Trophoblast cell (in vitro differentiated cells and primary cell): Measurements from ENCODE around the gene ENTREP3.
A peak's percentile ranks its signal among the peaks of the same experiment; 100 is the strongest.

Experiments used
- DNase-seq, 2 donors: peaks; one replicate each; pipeline ENCODE4 v3.0.0-alpha.2; 2016
- H2AFZ ChIP-seq: 2 replicates; pipeline ENCODE4 v1.6.1; 2013; ENCODE audit warnings: low read length, moderate library complexity, mild to moderate bottlenecking; ENCODE audit not compliant: insufficient read depth, poor library complexity
- H2AK5ac ChIP-seq: 2 replicates; pipeline ENCODE4 v1.6.1; 2013; ENCODE audit warnings: mild to moderate bottlenecking, low read length
- H2BK120ac ChIP-seq: 2 replicates; pipeline ENCODE4 v1.6.1; 2013; ENCODE audit warnings: low read length, mild to moderate bottlenecking, moderate library complexity; ENCODE audit not compliant: insufficient read depth, poor library complexity
- H2BK12ac ChIP-seq: 2 replicates; pipeline ENCODE4 v1.6.1; 2013; ENCODE audit warnings: mild to moderate bottlenecking, low read length, moderate library complexity
- H2BK5ac ChIP-seq: 2 replicates; pipeline ENCODE4 v1.6.1; 2013; ENCODE audit warnings: low read length, low read depth, moderate library complexity, mild to moderate bottlenecking; ENCODE audit not compliant: poor library complexity
- H3K14ac ChIP-seq: 2 replicates; pipeline ENCODE4 v1.6.1; 2013; ENCODE audit warnings: mild to moderate bottlenecking, low read length
- H3K18ac ChIP-seq: 2 replicates; pipeline ENCODE4 v1.6.1; 2013; ENCODE audit warnings: mild to moderate bottlenecking, low read length
- H3K23ac ChIP-seq: 2 replicates; pipeline ENCODE4 v1.6.1; 2013; ENCODE audit warnings: low read length
- H3K27ac ChIP-seq: 2 replicates; pipeline ENCODE4 v1.5.1; 2013; ENCODE audit warnings: low read depth, mild to moderate bottlenecking, inconsistent platforms, low read length, moderate library complexity
- H3K27me3 ChIP-seq: 2 replicates; pipeline ENCODE4 v1.6.1; 2013; ENCODE audit warnings: inconsistent platforms, mild to moderate bottlenecking, low read length, moderate library complexity; ENCODE audit not compliant: insufficient read depth
- H3K36me3 ChIP-seq, 2 experiments: 1 replicate in 1 of 2; 2 replicates in 1 of 2; pipeline ENCODE4 v1.6.1; 2013; ENCODE audit warnings: low read length in 2 of 2, mild to moderate bottlenecking in 2 of 2, moderate library complexity in 1 of 2; ENCODE audit not compliant: insufficient read depth in 2 of 2, control insufficient read depth in 1 of 2
- H3K4ac ChIP-seq: 2 replicates; pipeline ENCODE4 v1.6.1; 2013; ENCODE audit warnings: low read depth, mild to moderate bottlenecking, low read length, moderate library complexity
- H3K4me1 ChIP-seq, 2 experiments: 1 replicate in 1 of 2; 2 replicates in 1 of 2; pipeline ENCODE4 v1.6.1; 2013; ENCODE audit warnings: low read length in 2 of 2, mild to moderate bottlenecking in 2 of 2, moderate library complexity in 1 of 2; ENCODE audit not compliant: insufficient read depth in 2 of 2, control insufficient read depth in 1 of 2
- H3K4me2 ChIP-seq: 2 replicates; pipeline ENCODE4 v1.6.1; 2013; ENCODE audit warnings: inconsistent platforms, mild to moderate bottlenecking, low read length, moderate library complexity
- H3K4me3 ChIP-seq: 2 replicates; pipeline ENCODE4 v1.5.1; 2013; ENCODE audit warnings: mild to moderate bottlenecking, low read depth, low read length, inconsistent platforms
- H3K79me1 ChIP-seq: one replicate; pipeline ENCODE4 v1.6.1; 2013; ENCODE audit warnings: low read length
- H3K79me2 ChIP-seq: 2 replicates; pipeline ENCODE4 v1.6.1; 2013; ENCODE audit warnings: low read length, mild to moderate bottlenecking; ENCODE audit not compliant: control insufficient read depth, insufficient read depth, poor library complexity
- H3K9ac ChIP-seq: 2 replicates; pipeline ENCODE4 v1.6.1; 2013; ENCODE audit warnings: mild to moderate bottlenecking, low read length
- H3K9me3 ChIP-seq: 2 replicates; pipeline ENCODE4 v1.6.1; 2013; ENCODE audit warnings: low read depth, mild to moderate bottlenecking, control low read depth, inconsistent platforms, low read length; ENCODE audit not compliant: insufficient read depth
- H4K12ac ChIP-seq: 2 replicates; pipeline ENCODE4 v1.6.1; 2013; ENCODE audit warnings: low read depth, mild to moderate bottlenecking, low read length, moderate library complexity
- H4K8ac ChIP-seq: 2 replicates; pipeline ENCODE4 v1.6.1; 2013; ENCODE audit warnings: low read depth, mild to moderate bottlenecking, low read length, moderate library complexity
- H4K91ac ChIP-seq: one replicate; pipeline ENCODE4 v1.6.1; 2013; ENCODE audit warnings: low read depth, mild to moderate bottlenecking, low read length, moderate library complexity
- WGBS: extraction: QIAGEN DNeasy Blood & Tissue Kit; methylation state at CpG from one replicate; pipeline ENCODE4 v1.1.7; 2013; ENCODE audit warnings: missing lambda C conversion rate; ENCODE audit not compliant: insufficient read length, insufficient coverage; ENCODE audit errors: extremely low coverage; 5-methylcytosine and 5-hydroxymethylcytosine counted together

Gene ENTREP3

DNA sequence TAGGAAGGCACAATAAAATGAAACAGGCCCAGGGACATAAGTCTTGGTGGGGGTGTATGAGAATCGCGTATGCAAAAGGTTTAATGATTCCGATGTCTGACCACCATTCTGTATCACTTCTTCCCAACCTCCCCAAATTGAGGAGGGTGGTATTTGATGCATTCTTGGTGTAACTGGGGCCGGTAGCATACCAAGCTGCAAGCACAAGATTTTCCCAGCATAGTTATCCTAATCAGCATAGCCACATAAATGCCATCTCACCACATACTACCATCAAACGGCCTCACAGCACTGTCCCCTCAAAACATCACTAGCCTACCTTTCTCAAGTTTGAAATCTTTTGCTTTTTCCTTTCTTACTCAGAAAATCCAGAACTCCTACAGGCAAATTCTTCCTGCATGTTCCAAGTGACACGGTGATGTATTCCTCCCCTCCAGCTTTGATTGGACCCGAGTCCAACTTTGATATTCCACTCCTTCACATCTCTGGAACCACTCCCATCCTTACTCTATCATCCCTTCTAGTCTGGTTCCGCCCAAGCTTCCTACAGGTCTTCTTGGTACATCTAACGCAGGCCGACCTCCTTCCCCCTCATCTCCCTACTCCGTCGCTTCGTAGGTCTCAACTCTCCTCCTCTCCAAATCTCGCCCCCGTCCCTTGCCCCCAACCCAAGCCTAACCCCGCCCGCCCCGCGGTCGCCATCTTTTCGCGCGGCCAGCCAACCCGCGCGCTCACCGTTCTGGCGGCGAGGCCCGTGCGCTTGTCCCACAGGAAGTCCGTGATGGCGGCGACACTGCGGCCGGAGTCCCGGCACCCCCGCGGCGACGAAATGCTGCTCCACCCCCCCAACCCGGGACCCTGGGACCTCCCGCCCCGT lies 17.4 kb upstream of the ENTREP3 start:
- no CpG with 5 or more reads among the region's 44 CpGs for WGBS
- peaks cover 10% of the 10 kb centered on the region for H3K79me2 ChIP-seq
- peaks cover 24 to 31% of the 10 kb centered on the region in 2 experiments for H3K36me3 ChIP-seq
- peak overlapping the region; percentile 89 for H3K4me3 ChIP-seq
- no peaks in the 10 kb centered on the region for H3K9me3 ChIP-seq
- H3K9ac ChIP-seq: peak overlapping the region; percentile 93
- H4K91ac ChIP-seq: peak overlapping the region; percentile 79
- peak overlapping the region; percentile 70 for H2BK5ac ChIP-seq
- H3K27me3 ChIP-seq: no peaks in the 10 kb centered on the region
- no peak overlapping the region for H2AK5ac ChIP-seq
- peak overlapping the region; percentile 89 for H3K27ac ChIP-seq
- H4K8ac ChIP-seq: peak overlapping the region; percentile 83
- peak overlapping the region; percentile 59 for H4K12ac ChIP-seq
- H3K23ac ChIP-seq: peak overlapping the region; percentile 52
- peak overlapping the region; percentile 53 for H2AFZ ChIP-seq
- no peak overlapping the region for H2BK12ac ChIP-seq
- peak; percentile 38 to 68 for DNase-seq
- H3K18ac ChIP-seq: peak overlapping the region; percentile 70
- H3K4ac ChIP-seq: peak overlapping the region; percentile 89
- peaks cover 13% of the 10 kb centered on the region for H3K79me1 ChIP-seq
- peaks cover 7 to 10% of the 10 kb centered on the region in 2 experiments for H3K4me1 ChIP-seq
- H2BK120ac ChIP-seq: peak overlapping the region; percentile 67
- peak overlapping the region; percentile 87 for H3K14ac ChIP-seq
- H3K4me2 ChIP-seq: peak overlapping the region; percentile 90

- H3K9me3 ChIP-seq: no peaks in the 10 kb centered on the region
- H4K12ac ChIP-seq: no peak overlapping the region
- H4K91ac ChIP-seq: no peak overlapping the region
- H2BK120ac ChIP-seq: no peak overlapping the region
- H2BK5ac ChIP-seq: no peak overlapping the region
- no peak overlapping the region for H3K14ac ChIP-seq
- WGBS: no CpG with 5 or more reads among the region's 21 CpGs
- peaks cover 9% of the 10 kb centered on the region for H3K79me1 ChIP-seq
- H3K23ac ChIP-seq: no peak overlapping the region
- H2AFZ ChIP-seq: no peak overlapping the region
- H3K4me2 ChIP-seq: no peak overlapping the region
- peaks cover 5 to 6% of the 10 kb centered on the region in 2 experiments for H3K4me1 ChIP-seq
- H3K27me3 ChIP-seq: no peaks in the 10 kb centered on the region
- no peak overlapping the region for H2AK5ac ChIP-seq
- H3K9ac ChIP-seq: no peak overlapping the region
- no peak overlapping the region for H3K18ac ChIP-seq
- no peak overlapping the region for H4K8ac ChIP-seq
- peaks cover 40 to 56% of the 10 kb centered on the region in 2 experiments for H3K36me3 ChIP-seq
- no peak overlapping the region for H2BK12ac ChIP-seq
- no peak overlapping the region for H3K27ac ChIP-seq
- H3K4me3 ChIP-seq: no peak overlapping the region
- DNase-seq: no peak
- no peak overlapping the region for H3K4ac ChIP-seq
- H3K79me2 ChIP-seq: peaks cover 7% of the 10 kb centered on the region
Measured at GRCh38 chr1:155269381-155269780, 14.1 kb upstream of the ENTREP3 start.

- Histone ChIP-seq H2BK12ac (no peak overlapping the region), H2AFZ (no peak overlapping the region), H2BK5ac (no peak overlapping the region), H3K4me3 (no peak overlapping the region), H2AK5ac (no peak overlapping the region), H3K79me1 (peaks cover 7% of the 10 kb centered on the region), H3K18ac (no peak overlapping the region), H3K4ac (no peak overlapping the region), H3K4me2 (no peak overlapping the region), H4K8ac (no peak overlapping the region), H3K27me3 (no peaks in the 10 kb centered on the region), H3K9ac (no peak overlapping the region), H3K14ac (no peak overlapping the region), H2BK120ac (no peak overlapping the region), H4K91ac (no peak overlapping the region), H3K23ac (no peak overlapping the region), H3K9me3 (no peaks in the 10 kb centered on the region), H3K27ac (no peak overlapping the region), H3K79me2 (peaks cover 7% of the 10 kb centered on the region), H3K4me1 (peaks cover 1 to 3% of the 10 kb centered on the region in 2 experiments), H3K36me3 (peaks cover 45 to 63% of the 10 kb centered on the region in 2 experiments), H4K12ac (no peak overlapping the region)
- DNase-seq: no peak
- WGBS: no CpG with 5 or more reads among the region's 21 CpGs
Measured at GRCh38 chr1:155268630-155269029, 13.3 kb upstream of the ENTREP3 start.

DNA sequence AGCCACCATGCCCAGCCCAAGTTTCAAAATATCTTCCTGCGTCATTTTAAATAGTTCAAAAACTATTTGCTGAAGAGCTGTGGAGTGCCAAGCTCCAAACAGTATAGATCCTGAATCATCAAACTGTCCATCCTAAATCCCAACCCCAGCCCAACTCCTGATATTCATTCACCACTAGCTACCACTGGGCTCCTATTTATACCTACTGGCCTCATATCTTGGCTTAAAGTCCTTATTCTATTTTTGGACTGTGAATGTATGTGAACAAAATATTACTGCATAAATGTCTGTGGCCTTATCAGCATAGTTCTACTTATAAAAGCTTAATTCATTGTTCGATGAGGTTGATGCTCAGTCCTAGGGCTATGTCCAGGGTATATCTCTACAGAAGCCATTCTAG lies 12.1 kb upstream of the ENTREP3 start:
- Histone ChIP-seq H2BK120ac (no peak overlapping the region), H3K18ac (no peak overlapping the region), H2AFZ (no peak overlapping the region), H3K9me3 (no peaks in the 10 kb centered on the region), H3K4me1 (peaks cover 0 to under 1% of the 10 kb centered on the region in 2 experiments), H3K14ac (no peak overlapping the region), H3K36me3 (peaks cover 51 to 71% of the 10 kb centered on the region in 2 experiments), H3K4me3 (no peak overlapping the region), H2BK12ac (no peak overlapping the region), H2BK5ac (no peak overlapping the region), H3K9ac (no peak overlapping the region), H4K8ac (no peak overlapping the region), H3K4me2 (no peak overlapping the region), H4K12ac (no peak overlapping the region), H2AK5ac (no peak overlapping the region), H3K79me2 (no peaks in the 10 kb centered on the region), H3K27ac (no peak overlapping the region), H4K91ac (no peak overlapping the region), H3K27me3 (no peaks in the 10 kb centered on the region), H3K23ac (no peak overlapping the region), H3K4ac (no peak overlapping the region), H3K79me1 (no peaks in the 10 kb centered on the region)
- WGBS: no CpG with 5 or more reads among the region's 2 CpGs
- no peak for DNase-seq
